OCI-LY1 (cell line): Measurements from ENCODE around the gene NKAIN4.

ENCODE experiments used
- H2AFZ ChIP-seq: fragments of 200-600 bp; sonication (generic), shearing (Covaris generic); 2 replicates; pipeline ENCODE4 v1.6.0; 2014; ENCODE audit warnings: antibody characterized with exemption, mild to moderate bottlenecking, low read length
- H3F3A ChIP-seq: fragments of 200-600 bp; sonication (generic), shearing (Covaris generic); 2 replicates; pipeline ENCODE4 v1.6.0; 2014; ENCODE audit warnings: mild to moderate bottlenecking, antibody characterized with exemption, low read length, moderate library complexity; ENCODE audit not compliant: insufficient read depth
- H3K27ac ChIP-seq: fragments of 200-600 bp; sonication (generic); 2 replicates; pipeline ENCODE4 v1.5.1; 2014; ENCODE audit warnings: low read length, mixed run types, mild to moderate bottlenecking, low read depth; ENCODE audit not compliant: poor library complexity, severe bottlenecking
- H3K27me3 ChIP-seq: fragments of 200-600 bp; sonication (generic); 2 replicates; pipeline ENCODE4 v1.6.0; 2014; ENCODE audit warnings: antibody characterized with exemption, mild to moderate bottlenecking, low read length, moderate library complexity; ENCODE audit not compliant: insufficient read depth
- H3K36me3 ChIP-seq: fragments of 200-600 bp; sonication (generic); 2 replicates; pipeline ENCODE4 v1.6.1; 2014; ENCODE audit warnings: mild to moderate bottlenecking, antibody characterized with exemption, low read length, moderate library complexity, mixed read lengths; ENCODE audit not compliant: insufficient read depth
- H3K4me1 ChIP-seq: fragments of 200-600 bp; sonication (generic); 2 replicates; pipeline ENCODE4 v1.5.1; 2014; ENCODE audit warnings: mild to moderate bottlenecking, low read length, moderate library complexity; ENCODE audit not compliant: insufficient read depth, severe bottlenecking
- H3K4me2 ChIP-seq: fragments of 200-600 bp; sonication (generic), shearing (Covaris generic); 2 replicates; pipeline ENCODE4 v1.6.1; 2014; ENCODE audit warnings: low read length
- H3K4me3 ChIP-seq: fragments of 200-600 bp; sonication (generic); 2 replicates; pipeline ENCODE4 v1.5.1; 2014; ENCODE audit warnings: low read length, low read depth, mild to moderate bottlenecking, mixed read lengths; ENCODE audit not compliant: poor library complexity, severe bottlenecking
- H3K79me2 ChIP-seq: fragments of 200-600 bp; shearing (Covaris generic); 2 replicates; pipeline ENCODE4 v1.6.1; 2016; ENCODE audit warnings: mixed run types, low read length, mixed read lengths; ENCODE audit not compliant: insufficient read depth
- H3K9ac ChIP-seq: fragments of 200-600 bp; sonication (generic), shearing (Covaris generic); 2 replicates; pipeline ENCODE4 v1.6.1; 2014; ENCODE audit warnings: mild to moderate bottlenecking, low read length, mixed read lengths
- H3K9me2 ChIP-seq: fragments of 200-600 bp; sonication (generic), shearing (Covaris generic); 2 replicates; pipeline ENCODE4 v1.6.1; 2014; ENCODE audit warnings: low read depth, mild to moderate bottlenecking, low read length, mixed read lengths
- H3K9me3 ChIP-seq: fragments of 200-600 bp; shearing (Covaris generic); 2 replicates; pipeline ENCODE4 v1.6.1; 2014; ENCODE audit warnings: low read length, mixed read lengths
- H4K20me1 ChIP-seq: fragments of 200-600 bp; sonication (generic), shearing (Covaris generic); 2 replicates; pipeline ENCODE4 v1.6.0; 2016; ENCODE audit warnings: mild to moderate bottlenecking, low read length; ENCODE audit not compliant: insufficient read depth
- CTCF ChIP-seq: fragments of 200-600 bp; sonication (generic), shearing (Covaris generic); IDR thresholded peaks from 2 replicates; pipeline ENCODE4 v1.5.1; 2017; ENCODE audit warnings: mild to moderate bottlenecking, antibody characterized with exemption, low read length, moderate library complexity, mixed read lengths
- EZH2 ChIP-seq: fragments of 200-600 bp; sonication (generic), shearing (Covaris generic); IDR thresholded peaks from 2 replicates; pipeline ENCODE4 v1.8.0; 2017; ENCODE audit warnings: borderline replicate concordance, mixed run types, mild to moderate bottlenecking, antibody characterized with exemption, low read length, moderate library complexity, mixed read lengths

Gene NKAIN4

GRCh38 chr20:63268671-63269439 is 14.6 kb upstream of the NKAIN4 start:
- Histone ChIP-seq H3K4me1 (peaks cover 14% of the 10 kb centered on the region), H3K36me3 (no peaks in the 10 kb centered on the region), H3K9me2 (no peaks in the 10 kb centered on the region), H3K27me3 (no peaks in the 10 kb centered on the region), H3K4me2 (no peak overlapping the region), H3K27ac (no peak overlapping the region), H3K4me3 (no peak overlapping the region), H3K9ac (no peak overlapping the region), H3K79me2 (peaks cover 9% of the 10 kb centered on the region), H3F3A (no peaks in the 10 kb centered on the region), H2AFZ (no peak overlapping the region), H4K20me1 (no peaks in the 10 kb centered on the region), H3K9me3 (no peaks in the 10 kb centered on the region)
- TF ChIP-seq EZH2 = no peak
- TF ChIP-seq CTCF = no peak

GRCh38 chr20:63268256-63268655 is 14.0 kb upstream of the NKAIN4 start:
- H3K9me2 ChIP-seq = no peaks in the 10 kb centered on the region
- H3K4me3 ChIP-seq = no peak overlapping the region
- no peaks in the 10 kb centered on the region for H4K20me1 ChIP-seq
- no peaks in the 10 kb centered on the region for H3K27me3 ChIP-seq
- H2AFZ ChIP-seq = no peak overlapping the region
- H3K9me3 ChIP-seq = no peaks in the 10 kb centered on the region
- peaks cover 4% of the 10 kb centered on the region for H3K79me2 ChIP-seq
- peaks cover 8% of the 10 kb centered on the region for H3K4me1 ChIP-seq
- no peaks in the 10 kb centered on the region for H3K36me3 ChIP-seq
- no peaks in the 10 kb centered on the region for H3F3A ChIP-seq
- TF ChIP-seq EZH2 (no peak), CTCF (no peak)
- H3K27ac ChIP-seq = no peak overlapping the region
- no peak overlapping the region for H3K9ac ChIP-seq
- no peak overlapping the region for H3K4me2 ChIP-seq

- Histone ChIP-seq H3K4me3 (no peak overlapping the region), H3K79me2 (no peaks in the 10 kb centered on the region), H4K20me1 (no peaks in the 10 kb centered on the region), H2AFZ (no peak overlapping the region), H3K9me3 (no peaks in the 10 kb centered on the region), H3K27me3 (0 out of 2 replicates have a peak, but pooled peaks cover 4% of the 10 kb centered on the region), H3K27ac (no peak overlapping the region), H3K9ac (no peak overlapping the region), H3K4me2 (no peak overlapping the region), H3K36me3 (no peaks in the 10 kb centered on the region), H3K9me2 (no peaks in the 10 kb centered on the region), H3K4me1 (peaks cover 6% of the 10 kb centered on the region), H3F3A (no peaks in the 10 kb centered on the region)
- no peak for TF ChIP-seq CTCF
- TF ChIP-seq EZH2 = no peak
Observed at GRCh38 chr20:63267691-63268090, 13.4 kb upstream of the NKAIN4 start.
